Measurements from ENCODE around the gene GSN.

DNA sequence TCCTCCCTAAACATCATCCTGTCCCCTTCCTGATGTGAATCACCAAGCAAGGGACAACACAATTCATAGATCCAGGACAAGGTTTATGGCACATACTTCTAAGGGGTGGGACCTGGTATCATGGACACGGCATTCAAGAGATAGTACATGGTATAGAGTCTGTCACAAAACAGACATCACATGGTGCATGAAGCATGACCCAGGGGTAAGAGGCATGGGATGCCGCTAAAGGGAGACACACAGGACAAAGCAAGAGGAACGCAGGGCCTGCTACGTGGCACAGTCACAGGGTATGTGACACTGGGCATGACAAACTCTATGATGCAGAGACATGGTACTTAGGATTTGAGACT, 20.7 kb downstream of the GSN start:
- TF ChIP-seq CTCF (conservative IDR thresholded peaks at IDR 0.05) (no peak), ZFX (IDR thresholded peaks at IDR 0.05) (no peak)

Measured in C4-2B (cell line).